Esophagus muscularis mucosa (tissue), 4 donors: Measurements from ENCODE around the gene GRID1. TPM values are rescaled to one million over a fixed set of nuclear protein-coding genes. Genes with fewer than 3 reads are reported as not detected.

Source experiments
- DNase-seq: peaks from one replicate; pipeline ENCODE4 v3.0.0-alpha.2; 2017; ENCODE audit errors: extremely low spot score
- H3K27ac ChIP-seq, 4 donors: fragments of 200-600 bp; sonication (generic); replicated peaks in 1 of 4; 1 replicate in 3 of 4; 2 replicates in 1 of 4; pipeline ENCODE4 v1.5.1; 2016 to 2019; ENCODE audit warnings: mild to moderate bottlenecking in 1 of 4
- H3K27me3 ChIP-seq, 4 donors: fragments of 200-600 bp; sonication (generic); one replicate each; pipeline versions ENCODE4 v1.5.1 to v1.6.0; 2016 to 2019
- H3K36me3 ChIP-seq, 4 donors: fragments of 200-600 bp; sonication (generic); one replicate each; pipeline ENCODE4 v1.5.1; 2016 to 2019
- H3K4me1 ChIP-seq, 4 donors: fragments of 200-600 bp; sonication (generic); one replicate each; pipeline ENCODE4 v1.5.1; 2016 to 2019
- H3K4me3 ChIP-seq, 4 donors: fragments of 200-600 bp; sonication (generic); 1 replicate in 2 of 4; 2 replicates in 2 of 4; pipeline ENCODE4 v1.5.1; 2016 to 2019; ENCODE audit warnings: mild to moderate bottlenecking in 4 of 4, moderate library complexity in 1 of 4
- H3K9me3 ChIP-seq, 4 donors: fragments of 200-600 bp; sonication (generic); 1 replicate in 3 of 4; 2 replicates in 1 of 4; pipeline ENCODE4 v1.5.1; 2016 to 2019
- CTCF ChIP-seq, 3 experiments: fragments of 200-600 bp in 2 of 3; fragments of 450-650 bp in 1 of 3; sonication (generic) in 2 of 3; IDR thresholded peaks; one replicate each; pipeline ENCODE4 v1.5.1; 2017 to 2019; ENCODE audit warnings: antibody characterized with exemption in 3 of 3, mild to moderate bottlenecking in 2 of 3, moderate library complexity in 1 of 3
- EP300 ChIP-seq: sonication (generic); formaldehyde crosslinking; IDR thresholded peaks from one replicate; pipeline ENCODE4 v1.6.1; 2017; ENCODE audit warnings: antibody characterized with exemption
- POLR2A ChIP-seq: fragments of 450-650 bp; IDR thresholded peaks from one replicate; pipeline ENCODE4 v1.6.1; 2017; ENCODE audit warnings: antibody characterized with exemption, moderate library complexity, mild to moderate bottlenecking, low read depth
- POLR2AphosphoS5 ChIP-seq, 2 donors: sonication (generic); formaldehyde crosslinking; IDR thresholded peaks; one replicate each; pipeline ENCODE4 v1.6.1; 2017; ENCODE audit warnings: antibody characterized with exemption in 2 of 2
- WGBS: methylation state at CpG from one replicate; pipeline ENCODE4 v1.1.5; 2018; 5-methylcytosine and 5-hydroxymethylcytosine counted together
- intact Hi-C: fragments of 100-400 bp; cut with DNase I; formaldehyde crosslinking; loops from one replicate; pipeline ENCODE4 v1.15.1; 2023
- total RNA-seq, 4 donors: library from RNA; depleted of rRNA; stranded (reverse); fragments of >200 nt; gene quantifications; one replicate each; pipeline versions ENCODE4 v1.1.0 to v1.2.1, GENCODE V29; 2016

The GRID1 gene
- total RNA-seq, 4 donors from 2014 or later: under 0.01 to 1.3 (median 1.1) TPM

GRCh38 chr10:85647741-85648140 lies 718.9 kb downstream of the GRID1 start:
- Histone ChIP-seq H3K9me3 (no peaks in the 10 kb centered on the region), H3K36me3 (no peaks in the 10 kb centered on the region), H3K4me3 (no peak overlapping the region), H3K27ac (no peak overlapping the region), H3K27me3 (no peaks in the 10 kb centered on the region), H3K4me1 (peaks cover 0 to 9% (median 0%) of the 10 kb centered on the region in 4 donors)
- intact Hi-C loops: no loop called here
- 71% methylated on average over 5 of the region's 5 CpGs for WGBS
- TF ChIP-seq EP300 (no peak), CTCF (IDR thresholded peaks at IDR 0.05) (no peak), POLR2A (no peak), POLR2AphosphoS5 (IDR thresholded peaks at IDR 0.05) (no peak)
- DNase-seq: no peak

DNA sequence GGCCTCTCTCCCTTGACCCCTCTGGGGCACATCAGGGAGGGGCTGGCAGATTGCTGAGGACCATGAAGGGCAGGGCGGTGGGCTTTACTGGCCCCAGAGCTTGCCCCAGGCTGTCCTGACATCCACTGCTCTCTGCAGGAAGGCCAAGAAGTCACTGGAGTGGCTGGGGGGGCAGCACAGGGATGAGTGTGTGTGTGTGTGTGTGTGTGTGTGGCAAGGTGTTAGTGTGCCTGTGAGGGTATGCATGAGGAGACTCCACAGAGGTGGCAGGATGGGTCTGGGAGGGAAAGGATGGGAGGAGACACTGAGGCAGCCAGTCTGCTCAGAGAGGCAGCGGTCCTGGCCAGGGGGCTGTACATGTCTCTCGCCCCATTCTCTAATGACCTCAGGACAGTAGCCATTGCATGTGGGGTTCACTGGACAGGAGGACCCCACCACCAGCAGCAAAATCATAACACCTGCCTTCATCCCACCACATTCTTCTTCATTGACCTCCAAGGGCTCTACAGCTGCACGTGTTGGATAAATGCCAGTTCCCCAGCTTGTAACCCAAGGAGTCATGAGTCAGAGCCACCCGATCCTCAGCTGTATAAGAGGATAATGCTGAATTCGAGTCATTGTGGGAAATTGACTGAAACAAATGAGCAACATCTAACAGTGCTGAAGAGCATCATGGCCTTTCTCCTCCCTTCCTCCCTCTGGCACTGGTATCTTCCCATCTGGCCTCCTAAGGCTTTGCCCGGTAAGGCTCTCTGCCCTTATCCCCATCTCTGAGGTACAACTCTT lies 720.5 kb downstream of the GRID1 start:
- intact Hi-C loops: no loop called here
- peaks cover 0 to 9% (median 2%) of the 10 kb centered on the region in 4 donors for H3K4me1 ChIP-seq
- no peaks in the 10 kb centered on the region for H3K36me3 ChIP-seq
- no peaks in the 10 kb centered on the region for H3K9me3 ChIP-seq
- H3K4me3 ChIP-seq: no peak overlapping the region
- H3K27ac ChIP-seq: no peak overlapping the region
- no peak for DNase-seq
- WGBS: 89% methylated on average over 7 of the region's 7 CpGs
- H3K27me3 ChIP-seq: no peaks in the 10 kb centered on the region
- TF ChIP-seq POLR2A: no peak
- TF ChIP-seq POLR2AphosphoS5 (IDR thresholded peaks at IDR 0.05): no peak
- no peak for TF ChIP-seq CTCF (IDR thresholded peaks at IDR 0.05)
- TF ChIP-seq EP300: no peak

DNA sequence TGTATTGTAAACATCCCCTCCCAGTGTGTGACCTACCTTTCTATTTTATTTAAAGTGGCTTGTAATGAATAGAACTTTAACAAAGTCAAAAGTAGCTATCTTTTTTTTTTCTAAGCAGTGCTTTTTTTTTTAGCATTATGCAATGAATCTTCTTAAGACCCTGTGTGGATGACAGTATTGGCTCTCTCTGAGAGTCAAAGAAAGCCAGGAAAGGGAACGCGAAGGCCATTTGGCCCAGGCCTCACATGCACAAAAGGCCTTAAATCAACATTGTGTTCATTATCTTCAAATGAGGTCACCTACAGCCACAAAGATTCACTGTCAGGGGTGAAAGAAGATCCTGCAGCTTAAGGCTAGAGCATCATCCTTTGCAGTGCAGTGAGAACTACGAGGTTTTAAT lies 721.5 kb downstream of the GRID1 start:
- intact Hi-C loops: no loop called here

GRCh38 chr10:85643845-85644525 lies 722.6 kb downstream of the GRID1 start:
- H3K27me3 ChIP-seq: no peaks in the 10 kb centered on the region
- TF ChIP-seq CTCF (IDR thresholded peaks at IDR 0.05): no peak
- no peak for TF ChIP-seq POLR2A
- H3K4me3 ChIP-seq: no peak overlapping the region
- H3K4me1 ChIP-seq: peaks cover 0 to 9% (median 2%) of the 10 kb centered on the region in 4 donors
- intact Hi-C loops: no loop called here
- H3K27ac ChIP-seq: no peak overlapping the region
- no peak for DNase-seq
- no peaks in the 10 kb centered on the region for H3K9me3 ChIP-seq
- H3K36me3 ChIP-seq: no peaks in the 10 kb centered on the region
- 90% methylated on average over 6 of the region's 6 CpGs for WGBS

More for the DNA sequence above, 721.5 kb downstream of the GRID1 start:
- H3K9me3 ChIP-seq: no peaks in the 10 kb centered on the region
- DNase-seq: no peak
- no peak overlapping the region for H3K27ac ChIP-seq
- no peak for TF ChIP-seq CTCF (IDR thresholded peaks at IDR 0.05)
- no peak for TF ChIP-seq EP300
- no peak for TF ChIP-seq POLR2A
- TF ChIP-seq POLR2AphosphoS5 (IDR thresholded peaks at IDR 0.05): no peak
- WGBS: 57% methylated on average over 3 of the region's 3 CpGs
- no peaks in the 10 kb centered on the region for H3K27me3 ChIP-seq
- H3K4me1 ChIP-seq: peaks cover 0 to 9% (median 2%) of the 10 kb centered on the region in 4 donors
- H3K4me3 ChIP-seq: no peak overlapping the region
- no peaks in the 10 kb centered on the region for H3K36me3 ChIP-seq
